Measurements from ENCODE around the gene IL17D. TPM values are rescaled to one million over a fixed set of nuclear protein-coding genes. Genes with fewer than 3 reads are reported as not detected.

IL17D gene
- total and polyA plus RNA-seq, 4 donors = 0.05 to 0.19 (median 0.14) TPM

DNA sequence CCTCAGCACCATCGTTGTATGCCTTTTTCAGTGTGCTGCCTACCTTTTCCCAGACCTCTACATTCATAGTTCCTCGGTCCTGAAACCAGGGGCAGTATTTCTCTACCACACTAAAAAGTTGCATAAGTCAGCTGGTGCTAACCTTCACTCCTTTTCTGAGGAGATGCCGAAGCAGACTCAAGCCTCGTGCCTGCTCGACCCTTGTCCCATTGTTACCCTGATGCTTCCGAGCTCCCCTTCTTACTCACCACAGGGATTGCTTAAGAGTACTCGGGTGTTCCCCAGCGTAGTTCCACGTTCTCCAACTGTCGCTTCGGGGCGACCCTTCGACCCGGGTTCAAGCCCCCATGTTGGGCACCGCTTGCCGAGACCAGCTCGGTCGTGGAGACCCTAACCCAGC is 19.0 kb upstream of the IL17D start:
- Histone ChIP-seq H3K9ac (ENCODE audit: low read depth in 1 of 2, low read length in 2 of 2) (no peak overlapping the region), H3K9me3 (ENCODE audit: control insufficient read depth in 4 of 4, low read length in 3 of 4) (no peaks in the 10 kb centered on the region), H3K27ac (ENCODE audit: low read depth in 1 of 2, low read length in 2 of 2) (no peak overlapping the region), H3K36me3 (ENCODE audit: control insufficient read depth in 4 of 4, insufficient read depth in 3 of 4, low read depth in 1 of 4, low read length in 3 of 4) (peaks cover 1 to 3% (median 2%) of the 10 kb centered on the region in 4 donors), H3K4me3 (ENCODE audit: low read depth in 1 of 3, low read length in 3 of 3) (no peak overlapping the region), H3K4me1 (ENCODE audit: control insufficient read depth in 4 of 4, insufficient read depth in 4 of 4, low read length in 3 of 4) (no peaks in the 10 kb centered on the region), H3K27me3 (ENCODE audit: control insufficient read depth in 4 of 4, insufficient read depth in 4 of 4, low read length in 3 of 4) (no peaks in the 10 kb centered on the region)
- WGBS = 84% methylated on average over 18 of the region's 18 CpGs
- no peak for DNase-seq (ENCODE audit: low spot score)
- TF ChIP-seq, protein P1, sequence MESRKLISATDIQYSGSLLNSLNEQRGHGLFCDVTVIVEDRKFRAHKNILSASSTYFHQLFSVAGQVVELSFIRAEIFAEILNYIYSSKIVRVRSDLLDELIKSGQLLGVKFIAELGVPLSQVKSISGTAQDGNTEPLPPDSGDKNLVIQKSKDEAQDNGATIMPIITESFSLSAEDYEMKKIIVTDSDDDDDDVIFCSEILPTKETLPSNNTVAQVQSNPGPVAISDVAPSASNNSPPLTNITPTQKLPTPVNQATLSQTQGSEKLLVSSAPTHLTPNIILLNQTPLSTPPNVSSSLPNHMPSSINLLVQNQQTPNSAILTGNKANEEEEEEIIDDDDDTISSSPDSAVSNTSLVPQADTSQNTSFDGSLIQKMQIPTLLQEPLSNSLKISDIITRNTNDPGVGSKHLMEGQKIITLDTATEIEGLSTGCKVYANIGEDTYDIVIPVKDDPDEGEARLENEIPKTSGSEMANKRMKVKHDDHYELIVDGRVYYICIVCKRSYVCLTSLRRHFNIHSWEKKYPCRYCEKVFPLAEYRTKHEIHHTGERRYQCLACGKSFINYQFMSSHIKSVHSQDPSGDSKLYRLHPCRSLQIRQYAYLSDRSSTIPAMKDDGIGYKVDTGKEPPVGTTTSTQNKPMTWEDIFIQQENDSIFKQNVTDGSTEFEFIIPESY (IDR thresholded peaks at IDR 0.05) = no peak
- TF ChIP-seq JUND (IDR thresholded peaks at IDR 0.05) = no peak
- no peak for TF ChIP-seq HNF4A (conservative IDR thresholded peaks at IDR 0.05)
- TF ChIP-seq TAF1 (conservative IDR thresholded peaks at IDR 0.05) = no peak
- TF ChIP-seq, protein P2, sequence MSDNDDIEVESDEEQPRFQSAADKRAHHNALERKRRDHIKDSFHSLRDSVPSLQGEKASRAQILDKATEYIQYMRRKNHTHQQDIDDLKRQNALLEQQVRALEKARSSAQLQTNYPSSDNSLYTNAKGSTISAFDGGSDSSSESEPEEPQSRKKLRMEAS (IDR thresholded peaks at IDR 0.05) = no peak

DNA sequence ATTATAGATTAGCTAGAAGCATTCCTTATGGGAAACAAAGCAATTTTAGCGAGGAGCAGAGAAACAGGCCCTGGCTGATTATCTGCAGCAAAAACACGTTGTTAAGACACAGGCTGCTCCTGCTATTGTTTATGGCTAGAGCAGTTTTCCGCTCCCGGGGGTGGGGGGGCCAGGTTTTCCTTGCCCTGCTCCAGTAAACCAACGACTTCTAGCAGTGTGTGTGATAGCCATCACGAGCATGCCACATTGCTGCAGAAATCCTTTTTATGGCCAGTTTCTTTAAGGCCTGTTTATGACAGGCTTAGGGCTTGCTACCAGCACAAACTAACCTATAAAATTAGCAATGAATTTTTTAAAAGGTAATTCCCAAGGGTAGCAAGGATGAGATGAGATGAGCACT is 18.4 kb upstream of the IL17D start:
- Histone ChIP-seq H3K4me1 (ENCODE audit: control insufficient read depth in 4 of 4, insufficient read depth in 4 of 4, low read length in 3 of 4) (no peaks in the 10 kb centered on the region), H3K27me3 (ENCODE audit: control insufficient read depth in 4 of 4, insufficient read depth in 4 of 4, low read length in 3 of 4) (no peaks in the 10 kb centered on the region), H3K36me3 (ENCODE audit: control insufficient read depth in 4 of 4, insufficient read depth in 3 of 4, low read depth in 1 of 4, low read length in 3 of 4) (peaks cover 1 to 3% (median 2%) of the 10 kb centered on the region in 4 donors), H3K27ac (ENCODE audit: low read depth in 1 of 2, low read length in 2 of 2) (no peak overlapping the region), H3K4me3 (ENCODE audit: low read depth in 1 of 3, low read length in 3 of 3) (no peak overlapping the region), H3K9me3 (ENCODE audit: control insufficient read depth in 4 of 4, low read length in 3 of 4) (no peaks in the 10 kb centered on the region), H3K9ac (ENCODE audit: low read depth in 1 of 2, low read length in 2 of 2) (no peak overlapping the region)
- WGBS = 88% methylated on average over 6 of the region's 6 CpGs
- DNase-seq (ENCODE audit: low spot score) = no peak
- no peak for TF ChIP-seq GABPA (IDR thresholded peaks at IDR 0.05 in 1 of 2, conservative IDR thresholded peaks at IDR 0.05 in 1 of 2)
- TF ChIP-seq FOXA2 (IDR thresholded peaks at IDR 0.05) = no peak
- TF ChIP-seq, protein P3, sequence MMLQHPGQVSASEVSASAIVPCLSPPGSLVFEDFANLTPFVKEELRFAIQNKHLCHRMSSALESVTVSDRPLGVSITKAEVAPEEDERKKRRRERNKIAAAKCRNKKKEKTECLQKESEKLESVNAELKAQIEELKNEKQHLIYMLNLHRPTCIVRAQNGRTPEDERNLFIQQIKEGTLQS (IDR thresholded peaks at IDR 0.05) = no peak
- no peak for TF ChIP-seq TAF1 (conservative IDR thresholded peaks at IDR 0.05)
- TF ChIP-seq, protein P1 (IDR thresholded peaks at IDR 0.05) = no peak
- no peak for TF ChIP-seq JUND (IDR thresholded peaks at IDR 0.05)
- TF ChIP-seq HNF4G (IDR thresholded peaks at IDR 0.05) = no peak
- TF ChIP-seq NR2F2 (IDR thresholded peaks at IDR 0.05) = no peak
- TF ChIP-seq, protein P4, sequence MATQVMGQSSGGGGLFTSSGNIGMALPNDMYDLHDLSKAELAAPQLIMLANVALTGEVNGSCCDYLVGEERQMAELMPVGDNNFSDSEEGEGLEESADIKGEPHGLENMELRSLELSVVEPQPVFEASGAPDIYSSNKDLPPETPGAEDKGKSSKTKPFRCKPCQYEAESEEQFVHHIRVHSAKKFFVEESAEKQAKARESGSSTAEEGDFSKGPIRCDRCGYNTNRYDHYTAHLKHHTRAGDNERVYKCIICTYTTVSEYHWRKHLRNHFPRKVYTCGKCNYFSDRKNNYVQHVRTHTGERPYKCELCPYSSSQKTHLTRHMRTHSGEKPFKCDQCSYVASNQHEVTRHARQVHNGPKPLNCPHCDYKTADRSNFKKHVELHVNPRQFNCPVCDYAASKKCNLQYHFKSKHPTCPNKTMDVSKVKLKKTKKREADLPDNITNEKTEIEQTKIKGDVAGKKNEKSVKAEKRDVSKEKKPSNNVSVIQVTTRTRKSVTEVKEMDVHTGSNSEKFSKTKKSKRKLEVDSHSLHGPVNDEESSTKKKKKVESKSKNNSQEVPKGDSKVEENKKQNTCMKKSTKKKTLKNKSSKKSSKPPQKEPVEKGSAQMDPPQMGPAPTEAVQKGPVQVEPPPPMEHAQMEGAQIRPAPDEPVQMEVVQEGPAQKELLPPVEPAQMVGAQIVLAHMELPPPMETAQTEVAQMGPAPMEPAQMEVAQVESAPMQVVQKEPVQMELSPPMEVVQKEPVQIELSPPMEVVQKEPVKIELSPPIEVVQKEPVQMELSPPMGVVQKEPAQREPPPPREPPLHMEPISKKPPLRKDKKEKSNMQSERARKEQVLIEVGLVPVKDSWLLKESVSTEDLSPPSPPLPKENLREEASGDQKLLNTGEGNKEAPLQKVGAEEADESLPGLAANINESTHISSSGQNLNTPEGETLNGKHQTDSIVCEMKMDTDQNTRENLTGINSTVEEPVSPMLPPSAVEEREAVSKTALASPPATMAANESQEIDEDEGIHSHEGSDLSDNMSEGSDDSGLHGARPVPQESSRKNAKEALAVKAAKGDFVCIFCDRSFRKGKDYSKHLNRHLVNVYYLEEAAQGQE (IDR thresholded peaks at IDR 0.05) = no peak

Data from liver (tissue), 9 donors.